ENCODE data around the gene MYB. TPM values are rescaled to one million over a fixed set of nuclear protein-coding genes. Genes with fewer than 3 reads are reported as not detected.

Gene MYB
- polyA plus RNA-seq, 1 experiment: 0.06 TPM

GRCh38 chr6:135221042-135221441 lies 39.9 kb downstream of the MYB start:
- CTCF ChIA-PET: no interaction called here

DNA sequence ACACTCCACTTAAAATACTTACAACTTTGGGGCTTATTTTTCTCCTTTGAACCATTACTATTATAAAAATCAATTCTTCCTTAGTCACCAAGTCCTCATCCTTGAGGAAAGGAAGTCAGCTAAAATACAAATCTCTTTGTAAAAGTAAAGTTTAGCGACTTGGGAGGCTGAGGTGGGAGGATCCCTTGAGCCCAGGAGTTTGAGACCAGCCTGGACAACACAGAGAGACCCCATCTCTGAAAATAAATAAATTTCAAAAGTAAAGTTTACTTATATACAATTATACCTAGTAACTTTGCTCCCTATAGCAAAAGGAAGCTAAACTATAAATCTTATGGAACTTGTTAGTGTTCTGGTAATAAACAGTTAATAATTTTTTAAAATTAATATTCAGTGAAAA lies 40.4 kb downstream of the MYB start:
- ChIA-PET CTCF (no interaction called here), POLR2A (no interaction called here)
- Histone ChIP-seq H3K27me3 (ENCODE audit: control insufficient read depth, insufficient read depth, low read length) (no peaks in the 10 kb centered on the region), H3K4me3 (ENCODE audit: low read depth, low read length) (no peak overlapping the region), H3K36me3 (ENCODE audit: control insufficient read depth, insufficient read depth, low read length) (no peaks in the 10 kb centered on the region)
- TF ChIP-seq, protein P1, sequence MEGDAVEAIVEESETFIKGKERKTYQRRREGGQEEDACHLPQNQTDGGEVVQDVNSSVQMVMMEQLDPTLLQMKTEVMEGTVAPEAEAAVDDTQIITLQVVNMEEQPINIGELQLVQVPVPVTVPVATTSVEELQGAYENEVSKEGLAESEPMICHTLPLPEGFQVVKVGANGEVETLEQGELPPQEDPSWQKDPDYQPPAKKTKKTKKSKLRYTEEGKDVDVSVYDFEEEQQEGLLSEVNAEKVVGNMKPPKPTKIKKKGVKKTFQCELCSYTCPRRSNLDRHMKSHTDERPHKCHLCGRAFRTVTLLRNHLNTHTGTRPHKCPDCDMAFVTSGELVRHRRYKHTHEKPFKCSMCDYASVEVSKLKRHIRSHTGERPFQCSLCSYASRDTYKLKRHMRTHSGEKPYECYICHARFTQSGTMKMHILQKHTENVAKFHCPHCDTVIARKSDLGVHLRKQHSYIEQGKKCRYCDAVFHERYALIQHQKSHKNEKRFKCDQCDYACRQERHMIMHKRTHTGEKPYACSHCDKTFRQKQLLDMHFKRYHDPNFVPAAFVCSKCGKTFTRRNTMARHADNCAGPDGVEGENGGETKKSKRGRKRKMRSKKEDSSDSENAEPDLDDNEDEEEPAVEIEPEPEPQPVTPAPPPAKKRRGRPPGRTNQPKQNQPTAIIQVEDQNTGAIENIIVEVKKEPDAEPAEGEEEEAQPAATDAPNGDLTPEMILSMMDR (IDR thresholded peaks at IDR 0.05; ENCODE audit: insufficient read depth, low read depth, low read length): no peak
- no peak for DNase-seq (ENCODE audit: low read depth)

More at GRCh38 chr6:135221042-135221441, 39.9 kb downstream of the MYB start:
- no peak for DNase-seq (ENCODE audit: low read depth)
- H3K27me3 ChIP-seq (ENCODE audit: control insufficient read depth, insufficient read depth, low read length): no peaks in the 10 kb centered on the region
- H3K4me3 ChIP-seq (ENCODE audit: low read depth, low read length): no peak overlapping the region
- no peaks in the 10 kb centered on the region for H3K36me3 ChIP-seq (ENCODE audit: control insufficient read depth, insufficient read depth, low read length)
- TF ChIP-seq, protein P1 (IDR thresholded peaks at IDR 0.05; ENCODE audit: insufficient read depth, low read depth, low read length): no peak
- POLR2A ChIA-PET: no interaction called here

- DNase-seq (ENCODE audit: low read depth): no peak
- Histone ChIP-seq H3K27me3 (ENCODE audit: control insufficient read depth, insufficient read depth, low read length) (no peaks in the 10 kb centered on the region), H3K36me3 (ENCODE audit: control insufficient read depth, insufficient read depth, low read length) (no peaks in the 10 kb centered on the region), H3K4me3 (ENCODE audit: low read depth, low read length) (no peak overlapping the region)
- TF ChIP-seq, protein P1 (IDR thresholded peaks at IDR 0.05; ENCODE audit: insufficient read depth, low read depth, low read length): no peak
- ChIA-PET POLR2A (no interaction called here), CTCF (no interaction called here)
Measured at GRCh38 chr6:135222623-135223022, 41.5 kb downstream of the MYB start.

DNA sequence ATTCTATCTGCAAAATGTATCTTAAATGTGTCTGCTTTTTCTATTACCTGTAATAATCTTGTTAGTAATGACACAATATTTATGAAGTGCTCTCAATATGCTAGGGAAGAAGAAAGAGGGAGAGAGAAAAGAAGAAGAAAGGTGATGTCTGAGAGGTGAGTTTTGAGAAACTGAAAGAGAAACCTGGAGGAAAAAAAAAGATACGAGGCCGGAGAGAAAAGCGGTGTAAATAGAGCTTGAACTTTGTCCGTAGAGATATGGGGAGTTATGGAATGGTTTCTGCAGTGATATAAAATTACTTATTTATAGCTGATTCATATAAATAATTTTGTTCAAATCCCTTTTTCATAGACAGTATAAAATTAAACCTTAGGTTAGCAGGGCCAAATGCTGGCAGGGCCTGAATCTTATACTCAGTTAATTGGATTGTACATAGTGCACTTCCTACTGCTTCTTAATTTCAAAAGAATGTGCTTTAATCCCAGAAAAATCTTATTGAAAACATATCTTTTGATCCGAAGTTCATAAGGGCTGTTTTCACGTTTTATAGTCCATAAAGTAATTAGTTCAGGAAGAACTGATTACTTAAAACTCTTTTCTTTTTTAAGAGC lies 43.0 kb downstream of the MYB start:
- CTCF ChIA-PET: no interaction called here
- H3K36me3 ChIP-seq (ENCODE audit: control insufficient read depth, insufficient read depth, low read length): no peaks in the 10 kb centered on the region
- DNase-seq (ENCODE audit: low read depth): no peak

DNA sequence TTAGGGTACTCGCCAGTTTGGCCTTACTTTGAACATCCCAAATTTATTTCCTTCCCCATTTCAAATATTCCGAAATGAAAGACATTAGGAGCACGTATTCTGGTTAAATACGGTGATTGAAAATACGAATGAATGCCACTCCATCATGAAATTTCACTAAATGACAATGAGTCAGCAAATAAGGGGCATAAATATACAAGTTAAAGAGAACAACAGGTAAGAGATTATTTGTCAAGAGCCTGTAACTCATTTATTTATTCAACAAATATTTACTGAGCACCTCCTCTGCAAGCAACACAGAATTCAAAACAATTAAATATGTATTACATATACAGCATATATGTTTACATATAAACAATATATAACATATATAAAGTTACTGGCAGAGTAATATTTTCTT lies 44.8 kb downstream of the MYB start:
- ChIA-PET POLR2A (no interaction called here), CTCF (no interaction called here)

More for the DNA sequence above, 43.0 kb downstream of the MYB start:
- TF ChIP-seq, protein P1 (IDR thresholded peaks at IDR 0.05; ENCODE audit: insufficient read depth, low read depth, low read length): no peak
- Histone ChIP-seq H3K27me3 (ENCODE audit: control insufficient read depth, insufficient read depth, low read length) (no peaks in the 10 kb centered on the region), H3K4me3 (ENCODE audit: low read depth, low read length) (no peak overlapping the region)
- POLR2A ChIA-PET: no interaction called here

More for the DNA sequence above, 44.8 kb downstream of the MYB start:
- Histone ChIP-seq H3K4me3 (ENCODE audit: low read depth, low read length) (no peak overlapping the region), H3K36me3 (ENCODE audit: control insufficient read depth, insufficient read depth, low read length) (no peaks in the 10 kb centered on the region), H3K27me3 (ENCODE audit: control insufficient read depth, insufficient read depth, low read length) (no peaks in the 10 kb centered on the region)
- TF ChIP-seq, protein P1 (IDR thresholded peaks at IDR 0.05; ENCODE audit: insufficient read depth, low read depth, low read length): no peak
- no peak for DNase-seq (ENCODE audit: low read depth)

All from BJ (cell line).